LNCAP (cell line): Measurements from ENCODE around the gene PIKFYVE.

ENCODE experiments used
- CTCF ChIP-seq: fragments of 450-650 bp; IDR thresholded peaks from 2 replicates; pipeline ENCODE4 v1.5.1; 2017; ENCODE audit warnings: mild to moderate bottlenecking

PIKFYVE gene

GRCh38 chr2:208250388-208250787, 15.7 kb upstream of the PIKFYVE start:
- no peak for TF ChIP-seq CTCF

DNA sequence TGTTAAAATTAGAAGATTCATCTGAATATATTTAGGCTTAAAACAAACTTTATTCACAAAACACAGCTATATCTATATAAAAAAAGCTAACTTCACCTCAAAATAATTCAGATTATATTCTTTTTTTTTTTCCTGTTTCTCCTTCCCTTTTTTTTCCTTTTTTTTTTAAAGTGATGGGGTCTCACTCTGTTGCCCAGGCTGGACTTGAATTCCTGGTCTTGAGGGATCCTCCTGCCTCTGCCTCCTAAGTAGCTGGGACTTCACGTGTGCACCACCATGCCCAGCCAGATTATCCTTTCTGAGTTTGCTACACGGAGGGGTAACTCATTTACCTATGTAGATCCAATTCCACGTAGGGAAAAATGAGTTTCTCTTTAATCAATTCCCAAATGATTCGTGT, 15.0 kb upstream of the PIKFYVE start:
- TF ChIP-seq CTCF: no peak

DNA sequence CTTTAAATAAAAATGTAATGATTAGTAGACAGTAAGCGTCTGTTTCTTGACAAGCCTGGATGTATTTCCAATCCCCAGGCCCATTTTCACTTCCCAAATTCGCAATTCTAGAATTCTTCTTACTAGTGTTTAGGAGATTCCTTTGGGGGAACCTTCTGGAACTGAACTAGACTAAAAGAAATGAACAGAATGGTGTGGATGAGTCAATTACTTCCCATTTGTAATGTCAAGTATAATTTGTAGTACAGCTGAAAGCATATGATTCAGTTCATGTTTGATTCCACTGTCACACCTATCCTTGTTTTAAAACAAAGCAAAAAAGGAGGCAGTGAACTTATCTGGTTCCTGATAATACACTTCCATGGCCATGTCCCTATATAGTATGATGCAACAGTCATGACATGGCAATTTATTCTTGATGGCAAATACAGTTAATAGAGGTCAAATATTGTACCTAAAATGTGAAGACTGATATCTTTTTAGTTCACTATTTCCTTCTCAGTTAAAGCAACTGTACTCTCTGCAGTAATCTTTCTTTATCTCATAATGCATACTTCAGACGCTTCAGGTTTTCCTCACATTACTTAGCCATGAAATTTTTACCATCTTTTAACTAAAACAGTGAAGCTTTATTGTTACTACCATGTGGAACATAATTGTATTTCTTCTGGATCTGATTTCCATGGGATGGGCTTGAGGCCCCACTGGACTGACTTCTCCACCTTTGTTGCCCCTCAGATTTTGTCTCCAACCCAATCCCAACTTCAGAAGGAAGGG, 13.2 kb upstream of the PIKFYVE start:
- TF ChIP-seq CTCF: no peak

DNA sequence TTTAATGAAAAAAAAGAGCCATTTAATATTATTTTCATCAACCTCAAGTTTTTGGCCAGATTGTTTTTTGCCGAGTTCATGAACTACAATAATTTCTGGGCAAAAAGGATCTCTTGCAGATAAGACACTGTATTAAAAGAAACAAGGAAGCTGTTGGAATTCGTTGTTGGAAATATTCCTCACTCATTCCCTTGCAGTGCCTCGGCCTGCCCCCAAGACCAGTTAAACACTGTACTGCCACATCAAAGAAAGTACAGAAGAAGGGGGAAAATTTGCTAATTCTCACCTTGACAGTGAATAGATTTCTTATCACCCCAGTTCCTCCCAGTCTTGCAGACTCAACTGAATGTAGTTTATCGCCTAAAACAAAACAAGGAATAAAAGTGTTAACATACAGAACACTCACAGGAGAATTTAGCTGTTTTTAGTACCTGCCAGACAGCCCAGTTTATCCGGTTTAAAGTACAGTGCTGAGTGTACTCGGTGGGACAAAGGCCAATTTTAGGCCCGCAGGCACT, 12.4 kb upstream of the PIKFYVE start:
- TF ChIP-seq CTCF: no peak

GRCh38 chr2:208254118-208254870, 11.8 kb upstream of the PIKFYVE start:
- TF ChIP-seq CTCF: peak; percentile 68

DNA sequence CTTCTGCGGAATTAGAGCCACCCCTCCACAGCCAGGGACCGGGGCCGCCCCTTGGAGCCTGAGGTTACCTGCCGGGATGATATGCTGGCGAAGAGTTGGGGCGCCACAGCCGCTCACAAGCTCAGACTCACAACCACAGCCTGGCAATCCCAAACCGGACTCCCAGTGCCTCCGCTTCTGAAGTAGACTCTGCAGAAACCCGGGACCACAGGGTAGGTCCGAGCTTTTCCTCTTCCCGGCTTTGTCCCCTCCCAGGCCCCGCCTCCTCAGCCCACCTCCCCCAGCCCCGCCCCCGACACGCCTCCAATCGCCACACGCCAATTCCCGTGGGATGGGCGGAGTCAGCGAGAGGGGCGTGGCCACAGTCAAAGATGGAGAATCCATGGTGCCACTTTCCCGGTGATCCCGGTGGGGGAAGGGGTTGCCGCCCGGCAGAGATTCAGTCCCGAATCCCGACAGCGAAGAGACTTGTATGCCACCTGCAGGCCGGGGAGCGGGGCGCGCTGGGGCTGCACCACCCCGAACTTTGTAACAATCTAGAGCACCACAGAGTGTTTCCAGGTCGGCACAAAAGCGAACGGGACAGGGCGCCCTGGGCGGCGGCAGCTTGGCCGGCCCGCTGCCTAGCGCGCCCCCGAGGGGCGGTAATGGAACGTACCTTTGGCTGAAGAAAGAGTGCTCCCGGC, 11.0 kb upstream of the PIKFYVE start, which contains the start of gene IDH1:
TSS of gene IDH1 (minus strand) at position 201 of the 686 bp plus-strand sequence. CDS start 3,520 bp downstream, outside the sequence.
- TF ChIP-seq CTCF: peak; percentile 64

- peak; percentile 29 for TF ChIP-seq CTCF
Measured at GRCh38 chr2:208255557-208256106, 10.4 kb upstream of the PIKFYVE start.
